T1000 (cell line): ENCODE results near the gene MORF4L2.
"Not testable (repeated sequence)": the region's sequence is repeated elsewhere in the genome, so short reads cannot be mapped to it uniquely, and the experiment has no call there.

ENCODE experiments used
- DNase-seq: peaks from one replicate; lab custom pipeline; 2025; ENCODE audit warnings: mixed read lengths; lab: John Stamatoyannopoulos, UW

MORF4L2 gene

DNA sequence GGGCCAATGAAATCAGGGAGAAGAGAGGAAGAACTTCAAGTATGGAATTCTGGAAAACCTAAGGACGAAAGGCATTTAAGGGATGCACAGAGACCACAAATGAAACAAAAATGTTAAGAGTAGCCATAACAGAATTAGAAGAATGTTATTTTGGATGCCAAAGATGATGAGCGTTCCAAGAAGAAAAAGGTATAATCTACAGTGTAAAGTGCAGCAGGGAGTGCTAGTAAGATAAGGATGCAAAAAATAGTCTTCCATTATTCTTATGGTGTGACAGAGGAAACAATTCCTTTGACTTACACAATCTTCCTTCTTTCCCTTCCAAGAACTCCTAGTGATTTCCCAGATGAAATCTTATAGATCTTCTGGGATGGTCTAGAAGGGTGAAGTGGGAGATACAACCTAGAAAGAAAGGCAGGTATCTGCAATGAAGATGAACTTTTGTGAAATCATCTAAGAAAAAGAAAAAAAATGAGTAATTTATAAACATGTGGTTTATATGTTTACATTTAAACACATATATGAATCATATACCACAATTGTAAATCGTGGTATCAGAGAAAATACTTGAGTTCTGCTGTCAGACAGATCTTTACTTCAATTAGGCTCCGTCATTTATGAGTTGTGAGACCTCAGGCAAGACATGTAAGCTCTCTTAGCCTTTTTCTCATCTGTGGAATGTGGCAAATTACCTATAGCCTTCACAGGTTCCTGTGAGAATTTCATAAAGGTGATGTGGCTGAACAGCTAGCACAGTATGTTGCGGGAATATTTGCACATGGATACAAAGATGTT is 8.1 kb downstream of the MORF4L2 start:
- no peak for DNase-seq

- DNase-seq = no peak
Measured at GRCh38 chrX:103674531-103675454, 11.7 kb downstream of the MORF4L2 start.

DNA sequence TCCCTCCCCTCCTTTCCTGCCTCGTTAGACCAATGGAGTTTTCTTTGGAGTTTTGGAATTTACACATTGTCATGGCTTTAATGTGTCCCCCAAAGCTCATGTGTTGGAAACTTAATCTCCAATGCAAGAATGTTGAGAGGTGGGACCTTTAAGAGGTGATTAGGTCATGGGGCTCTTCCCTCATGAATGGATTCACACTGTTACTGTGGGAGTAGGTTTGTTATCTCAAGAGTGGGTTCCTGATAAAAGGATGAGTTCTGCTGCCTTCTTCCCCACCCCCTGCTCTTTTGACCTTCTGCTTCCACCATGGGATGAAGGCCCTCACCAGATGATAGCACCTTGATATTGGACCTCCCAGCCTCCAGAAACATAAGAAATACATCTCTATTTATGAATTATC is 16.8 kb downstream of the MORF4L2 start:
- DNase-seq = no peak

DNA sequence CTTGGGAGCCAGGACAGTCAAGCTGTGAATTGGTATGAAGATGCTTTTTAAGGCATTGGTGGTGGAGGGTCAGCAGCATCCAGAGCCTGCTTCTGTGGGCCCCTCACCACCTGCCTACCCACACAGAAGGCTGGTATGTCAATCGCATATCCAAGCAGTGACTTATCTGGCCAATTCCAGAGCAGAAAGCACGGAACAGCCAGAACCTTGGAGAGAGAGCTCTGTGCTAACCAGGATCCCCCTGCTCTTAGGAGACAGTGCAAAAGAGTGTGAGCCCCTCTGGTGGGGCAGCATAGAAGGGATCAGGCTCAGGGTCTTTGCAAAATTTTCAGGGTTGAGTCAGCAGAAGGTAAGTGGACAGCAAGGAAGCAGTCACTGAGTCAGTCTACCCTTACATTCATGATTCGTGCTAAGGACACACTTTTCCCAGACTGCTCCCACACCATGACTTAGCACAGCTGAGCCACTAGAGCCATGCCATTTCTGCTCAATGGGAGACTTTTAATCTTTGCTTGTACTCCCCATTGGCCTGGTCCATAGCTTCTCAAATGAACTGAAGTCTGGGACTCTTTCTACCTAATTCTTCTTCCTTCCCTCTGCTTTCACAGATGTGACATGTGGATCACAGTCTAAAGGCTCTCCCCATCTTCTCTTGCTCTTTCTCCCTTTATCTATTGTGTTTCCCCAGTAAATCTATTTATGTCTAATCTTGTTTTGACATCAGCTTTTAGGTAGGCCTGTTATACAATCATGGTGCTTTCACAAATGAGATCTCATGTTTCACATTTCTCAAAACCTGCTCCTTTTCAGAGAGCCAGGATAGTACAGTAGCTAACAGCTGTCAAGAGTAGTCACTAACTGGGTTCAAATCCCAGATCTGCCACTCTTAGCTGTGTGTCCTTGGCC is 20.0 kb downstream of the MORF4L2 start:
- DNase-seq = no peak

GRCh38 chrX:103663981-103664762 is 22.3 kb downstream of the MORF4L2 start:
- DNase-seq = no peak

DNA sequence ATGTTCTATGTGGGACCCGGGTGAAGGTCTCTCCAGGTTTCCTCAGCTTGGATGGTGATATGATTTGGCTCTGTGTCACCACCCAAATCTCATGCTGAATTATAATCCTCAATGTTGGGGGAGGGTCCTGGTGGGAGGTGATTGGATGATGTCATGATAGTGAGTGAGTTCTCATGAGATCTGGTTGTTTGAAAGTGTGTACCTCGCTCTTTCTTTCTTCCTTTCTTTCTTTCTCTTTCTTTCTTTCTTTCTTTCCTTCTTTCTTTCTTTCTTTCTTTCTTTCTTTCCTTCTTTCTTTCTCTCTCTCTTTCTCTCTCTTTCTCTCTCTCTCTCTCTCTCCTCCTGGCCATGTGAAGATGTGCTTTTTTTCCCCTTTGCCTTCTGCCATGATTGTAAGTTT is 27.0 kb downstream of the MORF4L2 start:
- not testable (repeated sequence) for DNase-seq

- DNase-seq = no peak
Measured at GRCh38 chrX:103658681-103659433, 27.6 kb downstream of the MORF4L2 start.

GRCh38 chrX:103657066-103657465 is 29.4 kb downstream of the MORF4L2 start:
- not testable (repeated sequence) for DNase-seq

GRCh38 chrX:103656617-103657016 is 29.9 kb downstream of the MORF4L2 start:
- DNase-seq = peak; percentile 55

GRCh38 chrX:103655230-103656000 is 31.1 kb downstream of the MORF4L2 start:
- peak; percentile 9 for DNase-seq

DNA sequence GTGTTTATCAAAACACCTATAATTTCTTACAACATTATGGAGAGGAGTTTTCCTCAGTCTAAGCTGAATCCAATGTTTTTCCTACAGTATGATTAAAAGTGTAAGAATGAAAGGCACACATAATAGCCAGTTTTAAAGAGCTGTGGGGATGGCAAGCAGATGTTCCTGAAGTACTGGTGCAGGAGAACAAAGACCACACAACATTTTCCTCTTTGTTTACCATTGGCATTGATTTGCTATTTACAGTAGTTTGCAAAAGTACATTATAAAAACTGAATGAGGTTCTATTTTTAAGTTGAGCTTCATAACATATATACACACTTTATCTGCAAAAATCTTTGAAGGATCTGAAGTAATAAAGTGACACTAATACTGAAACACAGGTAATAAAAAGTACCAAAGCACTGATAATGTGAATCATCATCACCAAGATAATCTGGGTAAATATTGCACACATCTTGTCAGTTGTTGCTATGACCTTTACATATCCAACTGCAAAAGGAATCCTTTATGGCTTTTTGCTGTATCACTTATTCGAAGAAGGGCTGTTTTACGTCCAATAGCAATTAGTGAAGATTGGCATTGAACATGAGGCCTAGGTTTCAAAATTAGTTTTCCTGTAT is 35.2 kb downstream of the MORF4L2 start:
- no peak for DNase-seq

DNA sequence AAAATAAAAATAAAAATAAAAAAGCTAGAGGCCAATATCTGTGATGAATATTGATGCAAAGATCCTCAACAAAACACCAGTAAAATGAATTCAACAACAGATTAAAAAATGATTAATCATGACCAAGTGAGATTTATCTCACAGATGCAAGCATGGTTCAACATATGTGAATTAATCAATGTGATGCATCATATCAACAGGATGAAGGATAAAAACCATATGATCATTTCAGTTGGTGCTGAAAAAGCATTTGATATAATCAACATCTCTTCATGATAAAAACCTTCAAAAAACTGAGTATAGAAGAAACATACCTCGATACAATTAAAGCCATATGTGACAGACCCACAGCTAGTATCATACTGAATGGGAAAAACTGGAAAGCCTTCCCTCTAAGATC is 38.9 kb downstream of the MORF4L2 start:
- DNase-seq = no peak

DNA sequence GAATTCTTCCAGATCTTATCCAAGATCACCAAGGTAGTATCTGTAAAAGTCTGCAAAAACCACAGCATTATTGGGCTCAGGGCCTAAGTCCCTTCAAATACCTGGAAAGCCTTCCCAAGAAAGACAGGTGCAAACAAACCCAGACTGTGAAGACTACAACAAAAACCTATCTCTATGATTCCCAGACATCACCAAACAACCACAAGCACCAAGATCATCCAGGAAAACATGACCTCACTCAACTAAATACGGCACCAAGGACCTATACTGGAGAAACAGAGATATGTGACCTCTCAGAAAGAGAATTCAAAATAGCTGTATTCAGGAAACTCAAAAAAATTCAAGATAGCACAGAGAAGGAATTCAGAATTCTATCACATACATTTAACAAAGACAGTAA is 42.4 kb downstream of the MORF4L2 start:
- DNase-seq = no peak

DNA sequence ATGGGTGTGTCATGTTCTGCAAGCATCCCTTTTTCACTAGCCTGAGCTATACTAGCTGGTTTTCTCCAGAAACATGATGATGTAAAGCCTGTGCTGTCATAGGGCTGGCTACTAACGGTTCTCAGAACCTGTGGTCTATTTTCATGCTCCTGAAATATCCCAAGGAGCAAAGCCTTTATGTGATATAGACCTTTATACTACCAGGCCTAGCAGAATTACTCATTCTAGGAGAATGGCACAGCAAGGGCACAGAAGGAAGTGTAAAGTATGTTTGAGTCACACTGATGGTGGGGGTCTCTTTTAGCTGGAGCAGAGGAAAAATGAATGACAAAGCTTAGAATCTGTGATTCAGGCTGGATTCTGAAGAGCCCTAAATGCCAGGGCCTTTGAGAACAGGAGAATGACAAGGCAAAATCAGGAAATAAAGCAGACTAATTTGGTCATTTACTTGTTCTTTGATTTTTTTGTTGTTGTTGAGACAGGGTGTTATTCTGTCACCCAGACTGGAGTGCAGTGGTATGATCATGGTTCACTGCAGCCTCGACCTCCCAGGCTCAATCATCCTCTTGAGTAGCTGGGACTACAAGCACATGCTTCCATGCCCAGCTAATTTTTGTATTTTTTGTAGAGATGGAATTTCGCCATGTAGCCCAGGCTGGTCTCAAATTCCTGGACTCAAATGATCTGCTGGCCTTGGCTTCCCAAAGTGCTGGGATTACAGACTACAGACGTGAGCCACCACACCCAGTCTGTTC is 45.9 kb downstream of the MORF4L2 start:
- peak; percentile 0 for DNase-seq

GRCh38 chrX:103638479-103639346 is 47.8 kb downstream of the MORF4L2 start:
- DNase-seq = not testable (repeated sequence)

DNA sequence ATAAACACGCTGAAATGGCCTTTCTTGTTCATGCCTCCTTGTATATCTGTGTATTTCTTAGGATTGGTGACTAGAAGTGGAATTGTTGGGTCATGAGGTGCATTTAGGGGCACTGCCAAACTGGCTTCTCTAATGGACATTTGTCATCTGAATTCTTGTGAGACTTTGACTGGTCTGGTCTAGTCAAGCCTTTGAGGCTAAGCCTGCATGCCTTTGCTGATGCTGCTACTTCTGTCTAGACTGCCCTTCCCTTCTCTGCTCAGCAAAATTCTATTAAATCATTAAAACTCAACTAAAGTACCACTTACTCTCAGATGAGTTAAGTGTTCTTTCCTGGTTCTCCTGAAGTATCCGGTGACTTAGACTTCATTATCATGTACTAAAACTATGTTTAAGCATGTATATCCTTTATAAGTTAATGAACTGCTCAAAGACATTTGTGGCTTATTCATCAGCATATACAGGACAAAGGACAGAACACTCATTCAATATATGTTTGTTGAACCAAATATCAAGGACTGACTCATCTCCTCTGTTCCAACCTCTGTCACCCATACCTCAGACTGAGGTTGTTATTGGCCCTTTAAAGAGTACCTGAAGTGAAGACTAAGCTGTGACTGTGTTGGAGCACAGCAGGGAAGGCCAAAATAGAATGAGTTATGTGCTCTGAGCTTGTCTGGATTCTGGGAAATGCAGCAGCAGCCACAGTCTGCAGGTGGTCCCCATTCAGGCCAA is 48.7 kb downstream of the MORF4L2 start:
- no peak for DNase-seq

DNA sequence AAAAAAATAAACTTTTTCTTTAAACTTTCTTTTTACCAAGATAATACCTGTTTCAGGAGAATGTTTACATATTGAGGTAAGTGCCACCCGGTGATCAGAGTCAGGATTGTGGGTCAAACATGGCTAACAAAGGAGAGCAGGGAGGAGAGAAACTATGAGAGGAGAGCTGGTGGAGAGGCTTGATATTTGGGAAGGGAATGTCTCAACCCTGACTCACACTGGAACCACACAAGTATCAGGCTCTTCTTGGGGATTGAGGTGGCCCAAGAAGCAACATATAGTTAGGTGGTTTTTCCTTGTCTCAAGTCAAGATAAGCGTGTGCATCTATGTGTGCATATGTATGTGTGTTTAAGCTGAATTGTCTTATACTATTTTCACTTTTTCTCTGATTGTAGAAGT is 51.1 kb downstream of the MORF4L2 start:
- DNase-seq = no peak
